BE2C (cell line): Measurements from ENCODE around the gene C1orf159.
"Not testable (repeated sequence)": the region's sequence is repeated elsewhere in the genome, so short reads cannot be mapped to it uniquely, and the experiment has no call there.

Experiments
- DNase-seq: peaks from one replicate; pipeline ENCODE4 v3.0.0-alpha.2; 2020
- H3K27me3 ChIP-seq: fragments of 250-450 bp; sonication (Bioruptor Pico); 2 replicates; pipeline ENCODE4 v1.5.1; 2020; ENCODE audit warnings: mild to moderate bottlenecking
- H3K36me3 ChIP-seq: fragments of 250-450 bp; sonication (Bioruptor Pico); 2 replicates; pipeline ENCODE4 v1.5.1; 2020; ENCODE audit warnings: mild to moderate bottlenecking
- H3K4me1 ChIP-seq: fragments of 250-450 bp; sonication (Bioruptor Pico); 2 replicates; pipeline ENCODE4 v1.5.1; 2020
- H3K4me3 ChIP-seq: 2 replicates; pipeline ENCODE4 v1.5.1; 2011; ENCODE audit warnings: low read depth, low read length
- H3K9me3 ChIP-seq: fragments of 250-450 bp; sonication (Bioruptor Pico); 2 replicates; pipeline ENCODE4 v1.5.1; 2020
- CTCF ChIP-seq: IDR thresholded peaks from 2 replicates; pipeline ENCODE4 v1.5.1; 2012; ENCODE audit warnings: mild to moderate bottlenecking, low read depth, low read length

The C1orf159 gene

DNA sequence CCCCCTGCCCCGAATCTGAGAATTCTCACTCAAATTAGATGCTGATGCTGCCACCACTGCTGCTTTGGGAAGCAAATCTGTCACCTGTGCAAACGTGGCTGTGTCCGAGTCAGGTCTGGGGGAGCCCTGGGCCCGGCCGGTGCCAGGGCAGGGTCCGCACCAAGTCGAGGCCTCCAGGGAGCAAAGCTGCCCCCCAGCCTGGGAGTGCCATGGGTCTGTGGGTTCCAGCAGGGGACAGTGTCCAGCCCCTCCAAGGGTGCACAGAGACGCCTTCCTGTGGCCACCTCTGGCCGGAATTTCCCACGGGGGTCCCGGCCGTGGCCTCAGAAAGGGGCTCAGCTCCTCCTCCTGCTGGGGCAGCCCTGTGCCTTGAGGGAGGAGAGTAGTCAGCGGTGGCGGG lies 30.1 kb upstream of the C1orf159 start:
- DNase-seq: no peak
- Histone ChIP-seq H3K9me3 (no peaks in the 10 kb centered on the region), H3K4me1 (no peaks in the 10 kb centered on the region), H3K4me3 (no peak overlapping the region), H3K36me3 (no peaks in the 10 kb centered on the region), H3K27me3 (no peaks in the 10 kb centered on the region)
- no peak for TF ChIP-seq CTCF

DNA sequence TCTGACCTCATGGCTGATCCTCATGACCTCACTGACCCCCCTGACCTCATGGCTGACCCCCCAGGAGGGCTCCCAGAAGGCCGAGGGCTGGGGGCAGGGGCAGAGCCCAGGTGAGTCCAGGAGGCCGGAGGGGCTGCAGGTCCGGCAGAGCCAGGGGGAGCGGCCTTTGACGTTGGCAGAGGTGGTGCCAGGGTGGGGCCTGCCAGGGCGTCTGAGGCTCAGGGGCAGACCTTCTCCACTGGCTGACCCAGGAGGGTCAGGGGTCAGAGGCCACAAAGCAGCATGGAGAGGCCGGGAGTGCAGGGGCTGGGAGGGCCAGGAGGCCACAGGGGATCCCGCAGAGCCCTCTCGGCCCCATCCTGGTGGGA lies 29.6 kb upstream of the C1orf159 start:
- H3K4me1 ChIP-seq: no peaks in the 10 kb centered on the region
- H3K9me3 ChIP-seq: no peaks in the 10 kb centered on the region
- H3K4me3 ChIP-seq: no peak overlapping the region
- H3K36me3 ChIP-seq: no peaks in the 10 kb centered on the region
- no peaks in the 10 kb centered on the region for H3K27me3 ChIP-seq
- DNase-seq: no peak
- TF ChIP-seq CTCF: no peak

DNA sequence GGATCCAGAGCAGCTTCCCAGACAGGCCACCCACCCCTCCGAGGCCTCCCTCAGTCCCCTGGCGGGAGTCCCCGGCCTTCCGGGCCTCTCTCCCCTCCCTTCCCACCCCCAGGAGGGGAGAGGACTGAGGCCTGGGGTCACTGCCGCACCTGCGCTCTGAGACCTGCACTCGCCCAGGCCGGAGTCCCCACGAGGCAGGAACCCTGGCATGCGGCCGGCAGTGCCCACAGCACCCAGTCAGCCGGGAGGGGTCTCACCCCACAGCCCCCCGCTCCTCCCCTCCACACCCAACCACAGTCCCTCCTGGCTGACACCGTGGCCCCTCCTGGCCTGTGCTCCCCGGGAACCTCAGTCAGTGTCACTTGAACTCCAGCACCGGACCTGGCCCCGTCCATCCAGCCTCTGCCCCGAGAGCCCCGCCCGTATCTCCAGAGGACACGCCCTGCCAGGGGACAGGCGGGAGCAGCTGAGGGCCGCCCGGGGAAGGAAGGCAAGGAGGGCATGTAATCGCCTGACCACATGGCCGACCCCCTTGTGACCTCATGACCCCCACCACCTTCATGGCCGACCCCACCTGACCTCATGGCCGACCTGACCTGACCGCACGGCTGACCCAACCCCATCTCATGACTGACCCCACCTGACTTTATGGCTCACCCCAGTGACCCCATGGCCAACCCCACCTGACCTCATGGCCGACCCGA lies 29.1 kb upstream of the C1orf159 start:
- no peak for TF ChIP-seq CTCF
- Histone ChIP-seq H3K36me3 (no peaks in the 10 kb centered on the region), H3K4me3 (no peak overlapping the region), H3K9me3 (no peaks in the 10 kb centered on the region), H3K27me3 (no peaks in the 10 kb centered on the region), H3K4me1 (no peaks in the 10 kb centered on the region)
- DNase-seq: no peak

DNA sequence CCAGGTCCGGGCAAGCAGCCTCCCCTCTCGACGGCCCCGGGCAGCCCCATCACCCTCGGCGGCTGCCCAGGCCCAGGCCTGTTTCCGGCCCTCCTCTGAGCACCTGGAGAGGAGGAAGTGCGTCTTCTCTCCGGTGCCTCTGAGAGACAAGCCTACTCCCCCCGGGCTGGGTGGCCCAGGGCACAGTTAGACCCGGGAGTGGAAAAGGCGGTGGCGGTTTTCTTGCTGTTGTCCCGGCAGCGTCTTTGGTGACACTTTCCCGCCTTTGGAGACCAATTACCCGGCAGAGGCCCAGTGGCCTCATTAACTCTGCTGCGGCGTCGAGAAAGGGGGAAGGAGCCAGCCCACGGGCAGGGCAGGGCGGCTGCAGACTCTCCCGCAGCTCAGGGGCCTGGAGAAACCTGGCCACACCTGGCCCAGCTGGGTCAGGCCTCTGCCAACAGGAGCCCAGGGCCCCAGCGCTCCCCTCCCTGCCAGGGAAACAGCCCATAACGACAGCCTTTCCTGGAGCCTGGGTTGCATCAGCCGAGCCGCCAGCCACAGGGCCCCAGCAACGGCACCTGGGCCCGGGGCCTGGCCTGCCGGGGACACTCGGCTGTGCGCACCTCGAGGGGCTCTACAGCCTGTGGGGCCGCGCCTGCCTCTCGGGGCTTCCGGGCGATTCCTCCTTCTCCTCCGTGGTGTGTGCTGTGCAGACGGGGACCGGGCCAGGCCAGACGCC lies 28.4 kb upstream of the C1orf159 start:
- no peak for DNase-seq

DNA sequence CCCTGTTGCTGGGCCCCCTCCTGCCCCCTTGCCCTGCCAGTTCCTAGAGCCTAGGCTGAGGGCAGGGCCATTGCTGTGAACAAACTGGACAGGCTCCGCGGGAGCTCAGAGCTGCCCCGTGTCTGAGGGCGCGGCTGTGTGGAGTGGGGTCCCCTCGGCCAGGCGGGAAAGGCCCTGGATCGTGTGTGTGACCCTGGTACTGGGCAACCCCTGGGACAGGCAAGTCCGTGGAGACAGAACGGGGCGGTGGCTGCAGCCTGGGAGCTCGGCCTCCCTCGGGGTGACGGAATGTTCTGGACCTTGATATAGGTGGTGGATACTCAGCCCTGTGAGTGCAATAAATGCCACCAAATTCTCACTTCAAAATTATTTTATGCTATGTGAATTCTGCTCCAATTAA lies 27.7 kb upstream of the C1orf159 start:
- DNase-seq: no peak
- Histone ChIP-seq H3K4me3 (no peak overlapping the region), H3K27me3 (no peaks in the 10 kb centered on the region), H3K9me3 (no peaks in the 10 kb centered on the region), H3K4me1 (no peaks in the 10 kb centered on the region), H3K36me3 (no peaks in the 10 kb centered on the region)
- no peak for TF ChIP-seq CTCF

More for the DNA sequence above, 28.4 kb upstream of the C1orf159 start:
- no peaks in the 10 kb centered on the region for H3K27me3 ChIP-seq
- no peaks in the 10 kb centered on the region for H3K36me3 ChIP-seq
- no peak overlapping the region for H3K4me3 ChIP-seq
- H3K9me3 ChIP-seq: no peaks in the 10 kb centered on the region
- no peak for TF ChIP-seq CTCF
- no peaks in the 10 kb centered on the region for H3K4me1 ChIP-seq

- DNase-seq: no peak
- Histone ChIP-seq H3K4me3 (no peak overlapping the region), H3K36me3 (no peaks in the 10 kb centered on the region), H3K27me3 (no peaks in the 10 kb centered on the region), H3K9me3 (no peaks in the 10 kb centered on the region), H3K4me1 (no peaks in the 10 kb centered on the region)
- no peak for TF ChIP-seq CTCF
Measured at GRCh38 chr1:1142844-1143243, 27.0 kb upstream of the C1orf159 start.

GRCh38 chr1:1142352-1142751 lies 26.5 kb upstream of the C1orf159 start:
- not testable (repeated sequence) for H3K9me3 ChIP-seq, H3K27me3 ChIP-seq, H3K36me3 ChIP-seq, DNase-seq, H3K4me3 ChIP-seq, H3K4me1 ChIP-seq
